Left ventricle myocardium inferior (tissue), 1 donor: ENCODE data around the gene TTLL3. TPM values are rescaled to one million over a fixed set of nuclear protein-coding genes. Genes with fewer than 3 reads are reported as not detected.

Source experiments
- DNase-seq: peaks from one replicate; pipeline ENCODE4 v3.0.0-alpha.2; 2020
- H3K27ac ChIP-seq: fragments of 200-600 bp; replicated peaks from 2 replicates; pipeline ENCODE4 v1.8.0; 2021
- H3K27me3 ChIP-seq: fragments of 200-600 bp; 2 replicates; pipeline ENCODE4 v1.8.0; 2021; ENCODE audit warnings: low read depth
- H3K36me3 ChIP-seq: fragments of 200-600 bp; 2 replicates; pipeline ENCODE4 v1.8.0; 2021
- H3K4me1 ChIP-seq: fragments of 200-600 bp; 2 replicates; pipeline ENCODE4 v1.8.0; 2021
- H3K4me3 ChIP-seq: fragments of 200-600 bp; 2 replicates; pipeline ENCODE4 v1.8.0; 2021; ENCODE audit warnings: mild to moderate bottlenecking, moderate library complexity
- H3K9me3 ChIP-seq: fragments of 200-600 bp; replicated peaks from 2 replicates; pipeline ENCODE4 v1.8.0; 2021
- intact Hi-C: fragments of 100-400 bp; cut with micrococcal nuclease; formaldehyde crosslinking; loops from one replicate; pipeline ENCODE4 v1.11.0; 2022
- total RNA-seq: library from RNA; stranded (reverse); fragmentation: NEBNext Ultra II Directional; extraction: Animal tissue kit (Norgen Biotek cat#: 25700); gene quantifications from one replicate; pipeline ENCODE4 v1.2.1, GENCODE V29; 2021
- TF ChIP-seq, protein P1 (sequence below): fragments of 200-600 bp; IDR thresholded peaks from 2 replicates; pipeline ENCODE4 v1.8.0; 2021; ENCODE audit warnings: antibody characterized with exemption, mild to moderate bottlenecking, borderline replicate concordance
- donor health status: DM: no; HTN: yes; CAD: no; lungs with severe emphysema.

Gene TTLL3
- total RNA-seq, 1 donor from 2014 or later: 10.2 TPM

DNA sequence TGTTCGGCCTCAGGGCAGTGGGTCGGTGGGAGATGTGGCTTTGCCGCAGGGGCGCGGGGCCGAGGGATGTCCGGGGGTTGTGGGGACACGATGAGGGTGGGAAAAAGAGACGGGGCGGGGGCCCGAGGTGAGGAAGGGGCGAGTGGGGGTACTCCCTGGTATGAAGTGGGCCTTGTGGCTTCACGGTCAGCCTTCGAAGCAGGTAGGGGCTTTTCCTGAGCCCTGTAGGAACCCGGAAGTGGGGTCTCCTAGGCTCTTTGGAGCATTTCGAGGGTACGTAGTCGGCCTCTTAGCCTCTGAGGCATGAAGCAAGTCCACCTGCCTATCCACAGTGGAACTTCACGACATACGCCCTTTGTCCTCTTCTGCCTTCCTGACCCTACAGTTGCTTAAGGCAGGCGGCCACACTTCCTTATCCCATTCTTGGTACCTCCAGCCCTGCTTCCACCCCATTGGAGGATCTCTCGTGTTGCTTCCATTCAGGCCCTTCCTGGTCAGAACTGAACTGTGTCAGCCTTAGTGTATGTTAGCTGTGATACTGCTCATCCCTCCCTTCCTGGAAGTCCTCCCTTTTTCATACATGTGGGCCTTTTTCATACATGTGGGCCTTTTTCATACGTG, 16.8 kb upstream of the TTLL3 start:
- Histone ChIP-seq H3K4me1 (peaks cover 61% of the 10 kb centered on the region), H3K4me3 (peak overlapping the region; percentile 98), H3K9me3 (no peaks in the 10 kb centered on the region), H3K27me3 (no peaks in the 10 kb centered on the region), H3K27ac (peak overlapping the region; percentile 99), H3K36me3 (peaks cover 56% of the 10 kb centered on the region)
- TF ChIP-seq, protein P1, sequence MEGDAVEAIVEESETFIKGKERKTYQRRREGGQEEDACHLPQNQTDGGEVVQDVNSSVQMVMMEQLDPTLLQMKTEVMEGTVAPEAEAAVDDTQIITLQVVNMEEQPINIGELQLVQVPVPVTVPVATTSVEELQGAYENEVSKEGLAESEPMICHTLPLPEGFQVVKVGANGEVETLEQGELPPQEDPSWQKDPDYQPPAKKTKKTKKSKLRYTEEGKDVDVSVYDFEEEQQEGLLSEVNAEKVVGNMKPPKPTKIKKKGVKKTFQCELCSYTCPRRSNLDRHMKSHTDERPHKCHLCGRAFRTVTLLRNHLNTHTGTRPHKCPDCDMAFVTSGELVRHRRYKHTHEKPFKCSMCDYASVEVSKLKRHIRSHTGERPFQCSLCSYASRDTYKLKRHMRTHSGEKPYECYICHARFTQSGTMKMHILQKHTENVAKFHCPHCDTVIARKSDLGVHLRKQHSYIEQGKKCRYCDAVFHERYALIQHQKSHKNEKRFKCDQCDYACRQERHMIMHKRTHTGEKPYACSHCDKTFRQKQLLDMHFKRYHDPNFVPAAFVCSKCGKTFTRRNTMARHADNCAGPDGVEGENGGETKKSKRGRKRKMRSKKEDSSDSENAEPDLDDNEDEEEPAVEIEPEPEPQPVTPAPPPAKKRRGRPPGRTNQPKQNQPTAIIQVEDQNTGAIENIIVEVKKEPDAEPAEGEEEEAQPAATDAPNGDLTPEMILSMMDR: no peak
- DNase-seq: no peak
- intact Hi-C loops: no loop called here

DNA sequence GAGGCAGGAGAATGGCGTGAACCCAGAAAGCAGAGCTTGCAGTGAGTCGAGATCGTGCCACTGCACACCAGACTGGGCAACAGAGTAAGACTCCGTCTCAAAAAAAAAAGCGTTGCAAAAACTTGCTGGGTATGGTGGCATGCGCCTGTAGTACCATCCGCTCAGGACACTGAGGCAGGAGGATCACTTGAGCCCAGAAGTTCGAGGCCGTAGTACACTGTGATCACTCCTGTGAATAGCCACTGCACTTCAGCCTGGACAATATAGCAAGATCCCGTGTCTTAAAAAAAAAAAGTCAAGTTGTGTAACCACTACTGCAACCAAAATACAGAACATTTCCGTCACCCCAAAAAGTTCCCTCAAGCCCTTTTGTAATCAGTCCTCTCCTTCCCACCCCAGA, 15.7 kb upstream of the TTLL3 start:
- peaks cover 59% of the 10 kb centered on the region for H3K36me3 ChIP-seq

DNA sequence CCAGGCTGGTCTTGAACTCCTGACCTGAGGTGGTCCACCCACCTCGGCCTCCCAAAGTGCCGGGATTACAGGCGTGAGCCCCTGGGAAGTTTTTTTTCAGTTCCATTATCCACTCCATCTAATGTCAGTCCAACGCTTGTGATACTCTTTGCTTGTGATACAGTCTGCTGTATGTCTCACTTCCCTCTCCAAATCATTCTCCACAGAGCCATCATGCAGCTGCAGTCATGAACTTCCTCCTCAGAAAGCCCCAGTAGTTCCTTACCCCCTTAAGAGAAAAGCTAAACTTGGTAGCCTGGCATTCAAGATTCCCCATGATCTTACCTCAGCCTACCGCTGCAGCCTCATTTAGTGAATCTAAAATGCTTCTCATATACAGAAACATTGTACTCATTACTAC, 14.9 kb upstream of the TTLL3 start:
- no peaks in the 10 kb centered on the region for H3K27me3 ChIP-seq
- intact Hi-C loops: no loop called here
- no peaks in the 10 kb centered on the region for H3K9me3 ChIP-seq
- peaks cover 61% of the 10 kb centered on the region for H3K4me1 ChIP-seq
- TF ChIP-seq, protein P1: no peak
- no peak for DNase-seq
- no peak overlapping the region for H3K27ac ChIP-seq
- peaks cover 59% of the 10 kb centered on the region for H3K36me3 ChIP-seq
- H3K4me3 ChIP-seq: no peak overlapping the region

More for the DNA sequence above, 15.7 kb upstream of the TTLL3 start:
- TF ChIP-seq, protein P1: no peak
- Histone ChIP-seq H3K9me3 (no peaks in the 10 kb centered on the region), H3K4me1 (peaks cover 61% of the 10 kb centered on the region), H3K27ac (no peak overlapping the region), H3K27me3 (no peaks in the 10 kb centered on the region), H3K4me3 (peak overlapping the region; percentile 98)
- intact Hi-C loops: no loop called here
- no peak for DNase-seq

DNA sequence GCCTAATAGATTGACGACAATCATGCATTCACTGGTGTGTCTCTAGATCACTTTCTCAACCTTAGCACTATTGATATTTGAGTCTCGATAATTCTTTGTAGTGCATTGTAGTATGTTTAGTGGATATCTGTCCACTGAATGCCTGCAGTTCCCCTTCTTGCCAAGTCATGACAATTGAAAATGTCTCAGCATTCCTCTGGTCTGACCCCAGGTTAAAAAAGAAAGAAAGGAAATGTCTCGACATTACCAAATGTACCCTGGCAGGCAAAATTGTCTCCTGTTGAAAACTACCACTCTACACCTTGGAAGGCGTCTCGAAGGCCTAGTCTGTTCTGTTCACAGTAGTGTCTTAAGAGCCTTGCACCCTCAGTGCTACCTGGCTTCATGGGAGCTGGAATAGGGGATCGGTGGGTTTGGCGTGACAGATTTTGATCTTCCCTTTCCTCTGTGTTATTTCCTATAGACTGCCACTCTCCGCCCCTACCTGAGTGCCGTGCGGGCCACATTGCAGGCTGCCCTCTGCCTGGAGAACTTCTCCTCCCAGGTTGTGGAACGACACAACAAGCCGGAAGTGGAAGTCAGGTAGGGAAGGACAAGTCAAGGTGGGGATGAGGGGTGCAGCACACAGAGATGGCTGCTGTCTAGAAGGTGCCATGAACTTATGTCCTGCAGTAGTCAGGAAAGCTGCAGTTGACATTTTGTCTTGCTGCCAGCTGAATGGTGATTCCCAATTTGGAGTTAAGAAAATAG, 12.7 kb upstream of the TTLL3 start:
- Histone ChIP-seq H3K27ac (no peak overlapping the region), H3K4me3 (no peak overlapping the region), H3K9me3 (no peaks in the 10 kb centered on the region), H3K36me3 (peaks cover 73% of the 10 kb centered on the region), H3K4me1 (peaks cover 41% of the 10 kb centered on the region), H3K27me3 (no peaks in the 10 kb centered on the region)
- intact Hi-C loops: no loop called here
- TF ChIP-seq, protein P1: no peak
- DNase-seq: no peak

DNA sequence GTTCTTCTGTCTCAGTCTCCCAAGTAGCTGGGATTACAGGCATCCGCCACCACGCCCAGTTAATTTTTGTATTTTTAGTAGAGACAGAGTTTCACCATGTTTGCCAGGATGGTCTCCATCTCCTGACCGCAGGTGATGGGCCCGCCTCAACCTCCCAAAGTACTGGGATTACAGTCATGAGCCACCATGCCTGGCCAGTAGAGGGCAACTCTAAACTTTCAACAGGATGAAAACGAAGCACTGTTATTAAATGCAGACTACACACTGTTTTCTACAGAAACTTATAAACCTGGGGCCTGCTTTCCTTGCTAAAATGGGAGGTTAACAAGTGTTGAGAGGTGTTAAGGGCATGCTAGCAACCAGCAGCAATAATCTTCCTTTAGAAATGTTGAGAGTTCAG, 9.5 kb upstream of the TTLL3 start:
- H3K36me3 ChIP-seq: peaks cover 91% of the 10 kb centered on the region
- no peaks in the 10 kb centered on the region for H3K27me3 ChIP-seq
- H3K4me1 ChIP-seq: peaks cover 25% of the 10 kb centered on the region
- H3K27ac ChIP-seq: no peak overlapping the region
- intact Hi-C loops: no loop called here
- TF ChIP-seq, protein P1: peak; percentile 22
- no peaks in the 10 kb centered on the region for H3K9me3 ChIP-seq
- H3K4me3 ChIP-seq: no peak overlapping the region
- DNase-seq: no peak
